ENCODE data around the gene SLC38A9.

- TF ChIP-seq, protein P1, sequence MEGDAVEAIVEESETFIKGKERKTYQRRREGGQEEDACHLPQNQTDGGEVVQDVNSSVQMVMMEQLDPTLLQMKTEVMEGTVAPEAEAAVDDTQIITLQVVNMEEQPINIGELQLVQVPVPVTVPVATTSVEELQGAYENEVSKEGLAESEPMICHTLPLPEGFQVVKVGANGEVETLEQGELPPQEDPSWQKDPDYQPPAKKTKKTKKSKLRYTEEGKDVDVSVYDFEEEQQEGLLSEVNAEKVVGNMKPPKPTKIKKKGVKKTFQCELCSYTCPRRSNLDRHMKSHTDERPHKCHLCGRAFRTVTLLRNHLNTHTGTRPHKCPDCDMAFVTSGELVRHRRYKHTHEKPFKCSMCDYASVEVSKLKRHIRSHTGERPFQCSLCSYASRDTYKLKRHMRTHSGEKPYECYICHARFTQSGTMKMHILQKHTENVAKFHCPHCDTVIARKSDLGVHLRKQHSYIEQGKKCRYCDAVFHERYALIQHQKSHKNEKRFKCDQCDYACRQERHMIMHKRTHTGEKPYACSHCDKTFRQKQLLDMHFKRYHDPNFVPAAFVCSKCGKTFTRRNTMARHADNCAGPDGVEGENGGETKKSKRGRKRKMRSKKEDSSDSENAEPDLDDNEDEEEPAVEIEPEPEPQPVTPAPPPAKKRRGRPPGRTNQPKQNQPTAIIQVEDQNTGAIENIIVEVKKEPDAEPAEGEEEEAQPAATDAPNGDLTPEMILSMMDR (IDR thresholded peaks at IDR 0.05 in 8 of 11, conservative IDR thresholded peaks at IDR 0.05 in 3 of 11), result no peak
- TF ChIP-seq POLR2A (IDR thresholded peaks at IDR 0.05), result no peak
- TF ChIP-seq POLR2AphosphoS5 (IDR thresholded peaks at IDR 0.05), result no peak
Measured at GRCh38 chr5:55604611-55605067, 107.5 kb downstream of the SLC38A9 start.

Measured in spleen (tissue), 7 donors.